ENCODE data around the gene PRCC.

GRCh38 chr1:156772728-156773497 lies 5.6 kb downstream of the PRCC start:
- TF ChIP-seq FOXK2 (IDR thresholded peaks at IDR 0.05) (no peak), FOXM1 (IDR thresholded peaks at IDR 0.05; ENCODE audit: borderline replicate concordance) (no peak), FOXA1 (IDR thresholded peaks at IDR 0.05) (no peak), HDGF (IDR thresholded peaks at IDR 0.05; ENCODE audit: borderline replicate concordance) (no peak)
